H54 (cell line): Measurements from ENCODE around the gene HYAL3.
"Not testable (repeated sequence)": the region's sequence is repeated elsewhere in the genome, so short reads cannot be mapped to it uniquely, and the experiment has no call there.

Experiments used
- DNase-seq: peaks from one replicate; pipeline ENCODE4 v3.0.0; 2011; ENCODE audit warnings: low spot score, mixed read lengths; ENCODE audit not compliant: insufficient read length
- FAIRE-seq: peaks from 3 replicates; lab custom pipeline; 2011; peaks lifted over from hg19 to GRCh38; lab: Jason Lieb, UNC
- POLR2A ChIP-seq: IDR thresholded peaks from 2 replicates; pipeline ENCODE4 v1.6.1; 2011; ENCODE audit warnings: low read depth, mild to moderate bottlenecking, low read length

Gene HYAL3

DNA sequence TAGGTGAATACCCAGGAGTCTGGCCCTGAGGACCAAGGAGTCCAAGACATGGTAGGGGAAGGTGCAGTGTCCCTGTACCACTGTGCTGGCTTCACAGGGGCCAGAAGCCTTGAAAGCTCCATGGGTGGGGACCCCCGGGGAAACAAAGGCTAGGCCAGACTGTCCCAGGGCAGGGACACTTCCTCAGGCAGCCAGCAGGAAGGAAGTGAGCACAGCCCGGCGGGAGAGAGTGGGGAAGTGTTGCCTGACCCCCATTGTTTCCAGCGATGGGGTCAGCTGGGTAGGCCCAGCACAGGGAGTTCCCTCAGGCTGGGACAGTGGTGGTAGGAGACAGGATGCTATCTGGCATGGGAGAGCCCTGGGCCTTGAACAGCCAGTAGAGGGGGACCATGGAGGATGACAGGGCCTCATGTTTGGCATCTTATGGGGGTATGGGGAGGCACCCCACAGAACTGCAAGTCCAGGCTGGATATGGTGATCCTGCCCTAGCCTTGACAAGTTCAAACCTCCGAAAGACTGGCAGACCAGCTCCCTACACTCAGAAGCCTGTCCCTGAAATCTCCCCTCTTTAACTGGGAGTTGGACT is 24.5 kb upstream of the HYAL3 start:
- no peak for FAIRE-seq
- DNase-seq, result no peak
- TF ChIP-seq POLR2A, result no peak

DNA sequence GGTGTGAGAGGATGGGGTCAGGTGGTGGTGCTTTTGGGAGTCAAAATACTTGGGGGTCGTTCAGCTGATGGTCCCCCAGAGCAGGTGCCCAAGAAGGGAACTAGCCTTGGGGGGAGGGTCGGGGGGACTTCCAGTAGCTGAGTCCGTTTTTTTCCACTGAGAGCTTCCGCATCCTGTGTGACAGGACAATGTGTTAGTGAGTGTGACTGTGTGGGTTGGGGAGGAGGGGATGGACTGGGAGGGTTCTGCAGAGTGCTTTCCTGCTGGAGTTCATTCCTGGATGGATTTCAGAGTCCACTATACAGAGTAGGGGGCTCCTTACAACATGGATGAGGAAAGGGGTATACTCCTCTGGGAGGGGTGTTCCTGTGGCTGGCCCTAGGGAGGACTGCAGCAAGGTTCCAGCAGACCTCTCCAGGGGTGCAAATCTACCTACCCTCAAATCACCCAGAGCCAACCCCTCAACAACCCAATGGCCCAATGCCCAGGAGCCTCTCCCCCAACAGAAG is 23.9 kb upstream of the HYAL3 start:
- no peak for FAIRE-seq
- no peak for DNase-seq
- no peak for TF ChIP-seq POLR2A

DNA sequence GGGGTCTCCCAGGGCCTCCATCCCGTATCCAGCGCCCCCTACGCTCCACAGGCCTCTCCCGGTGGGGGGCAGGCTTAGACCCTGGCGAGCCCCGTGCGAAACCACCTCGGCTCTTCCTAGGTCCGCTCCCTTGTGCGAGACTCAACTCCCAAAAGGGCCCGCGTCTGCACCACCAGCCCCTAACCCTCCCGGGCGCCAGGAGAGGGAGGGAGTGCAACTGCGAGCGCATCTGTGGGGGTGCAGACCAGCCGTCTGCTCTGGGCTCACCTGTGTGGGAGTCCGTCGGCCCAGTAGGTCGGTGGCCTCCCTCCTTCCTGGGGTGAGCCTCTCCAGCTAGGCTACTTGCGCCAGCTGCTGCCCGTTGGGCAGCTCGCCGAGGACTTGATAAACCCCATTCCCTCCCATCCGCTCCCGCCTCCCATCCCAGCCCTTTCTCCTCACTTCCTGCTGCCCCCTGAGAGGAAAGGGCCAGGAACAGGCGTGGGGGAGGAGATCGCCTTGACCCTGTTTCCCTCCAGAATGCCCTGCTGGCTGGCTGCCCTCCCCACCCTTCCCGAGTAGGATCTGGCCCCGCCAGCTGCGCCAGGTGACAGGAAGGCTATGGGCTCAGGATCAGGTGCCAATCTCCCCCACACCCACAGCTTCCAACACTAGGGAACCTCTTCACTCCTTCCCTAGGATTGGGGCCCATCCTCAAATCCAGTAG is 23.3 kb upstream of the HYAL3 start, which contains the start of gene HYAL2:
HYAL2 (minus strand) TSS at position 360 of the 706 bp plus-strand sequence. CDS start 2,256 bp downstream, outside the sequence.
- no peak for TF ChIP-seq POLR2A
- no peak for FAIRE-seq
- DNase-seq, result no peak

DNA sequence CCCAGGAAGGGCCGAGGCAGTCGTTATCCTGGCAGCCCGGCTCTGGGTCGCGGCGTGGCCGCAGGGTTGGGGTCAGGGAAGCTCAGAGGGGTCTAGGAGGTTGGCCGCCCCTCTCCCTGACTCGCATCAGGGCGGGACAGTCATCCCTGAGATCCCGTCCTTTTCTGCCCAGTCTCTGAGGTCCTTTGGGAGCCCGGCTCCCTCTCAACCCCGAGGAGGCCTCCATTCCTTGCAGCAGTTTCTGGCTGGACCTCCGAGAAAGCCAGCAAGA is 22.8 kb upstream of the HYAL3 start:
- no peak for DNase-seq
- TF ChIP-seq POLR2A, result no peak
- no peak for FAIRE-seq

DNA sequence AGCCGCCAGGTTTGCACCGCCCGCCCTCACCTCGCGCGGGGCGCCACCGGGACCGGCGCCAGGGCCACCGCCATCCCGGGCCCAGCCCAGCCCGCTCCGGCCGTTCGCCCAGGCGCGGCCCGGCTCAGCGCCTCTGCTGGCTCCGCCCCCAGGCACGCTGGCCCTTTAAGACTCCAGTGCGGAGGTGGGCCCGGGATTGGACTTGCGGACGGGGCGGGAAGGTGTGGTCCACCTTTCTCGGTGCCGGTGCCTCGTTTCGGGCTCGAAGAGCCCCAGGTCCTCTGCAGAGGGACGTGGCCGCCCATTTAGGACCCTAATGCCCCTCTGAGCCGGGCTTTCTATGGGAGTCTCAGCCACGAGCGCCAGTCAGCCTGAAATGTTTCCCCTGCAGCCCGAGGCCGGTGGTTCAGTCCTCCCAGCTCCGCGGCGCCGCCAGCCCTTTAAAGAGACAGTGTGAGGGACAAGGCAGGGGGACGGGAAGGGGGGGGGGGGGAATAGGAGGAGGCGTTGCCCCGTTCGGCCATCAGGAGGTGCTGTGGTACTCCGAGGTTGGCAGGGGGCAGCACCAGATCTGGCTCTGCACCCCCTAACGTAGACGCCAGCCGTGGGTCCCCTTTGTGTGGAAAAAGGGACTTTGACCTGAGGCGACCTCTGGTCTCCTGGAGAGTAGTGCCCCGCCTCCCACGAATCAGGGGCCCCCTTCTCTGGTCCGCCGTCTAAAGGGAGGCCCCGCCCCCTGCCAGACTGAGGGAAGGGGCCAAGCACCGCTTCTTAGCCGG is 22.3 kb upstream of the HYAL3 start:
- FAIRE-seq (no peak), DNase-seq (peak; percentile 81)
- TF ChIP-seq POLR2A, result peak; percentile 73

DNA sequence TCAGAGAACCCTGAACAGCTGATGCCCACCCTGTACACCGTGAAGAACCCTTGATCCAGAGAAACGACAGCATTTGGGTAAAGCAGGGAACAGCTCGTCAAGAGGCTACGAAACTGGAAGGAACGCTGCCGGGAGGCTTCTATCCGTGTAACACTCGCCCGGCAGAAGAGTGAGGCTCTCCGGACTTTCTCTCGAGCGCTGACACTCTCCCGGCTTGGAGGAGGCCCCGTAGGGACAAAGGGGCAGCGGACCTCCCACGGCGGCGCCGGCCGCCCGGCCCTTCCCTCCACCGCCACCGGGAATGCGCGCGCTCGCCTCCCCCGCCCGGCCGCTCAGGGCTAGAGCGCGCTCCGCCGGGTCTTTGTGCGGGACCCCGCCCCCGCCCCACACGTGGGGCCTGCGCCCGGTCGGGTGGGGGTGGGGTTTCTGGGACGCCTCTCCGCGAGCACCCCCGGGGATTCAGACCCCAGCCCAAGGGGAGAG is 21.7 kb upstream of the HYAL3 start:
- FAIRE-seq (no peak), DNase-seq (no peak)
- no peak for TF ChIP-seq POLR2A

DNA sequence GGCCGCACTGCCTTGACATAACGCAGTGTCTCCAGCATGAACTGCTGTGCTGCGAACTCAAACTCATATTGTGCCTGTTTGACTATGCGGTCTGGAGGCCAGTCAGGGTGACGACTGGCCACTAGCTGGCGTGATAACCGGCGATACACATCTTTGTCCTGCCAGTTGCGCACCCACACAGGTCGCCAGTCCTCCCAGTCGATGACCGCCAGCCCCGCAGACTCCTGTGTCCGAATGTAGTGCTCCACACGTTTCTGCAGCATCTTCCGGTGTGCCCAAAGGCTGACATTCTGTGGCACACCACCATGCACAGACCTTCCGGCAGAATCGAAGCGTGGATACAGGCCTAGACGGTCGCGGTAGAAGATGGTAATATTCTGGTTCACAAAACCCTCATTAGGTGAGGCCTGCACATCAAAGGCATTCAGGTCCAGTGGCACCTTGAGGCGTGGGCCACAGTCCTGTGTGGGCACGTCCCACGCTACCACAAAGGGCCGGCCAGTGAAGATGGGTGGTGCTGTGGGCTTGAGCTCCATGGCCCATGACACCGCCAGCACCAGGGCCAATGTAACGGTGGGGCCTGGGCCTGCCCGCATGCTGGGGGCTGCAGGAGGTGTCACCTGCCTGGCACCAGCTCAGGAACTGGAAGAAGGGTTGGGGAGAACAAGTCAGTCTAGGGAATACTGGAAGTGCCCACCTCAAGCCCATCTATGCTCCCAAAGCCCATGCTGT is 20.9 kb upstream of the HYAL3 start:
- no peak for FAIRE-seq
- TF ChIP-seq POLR2A, result no peak
- no peak for DNase-seq

DNA sequence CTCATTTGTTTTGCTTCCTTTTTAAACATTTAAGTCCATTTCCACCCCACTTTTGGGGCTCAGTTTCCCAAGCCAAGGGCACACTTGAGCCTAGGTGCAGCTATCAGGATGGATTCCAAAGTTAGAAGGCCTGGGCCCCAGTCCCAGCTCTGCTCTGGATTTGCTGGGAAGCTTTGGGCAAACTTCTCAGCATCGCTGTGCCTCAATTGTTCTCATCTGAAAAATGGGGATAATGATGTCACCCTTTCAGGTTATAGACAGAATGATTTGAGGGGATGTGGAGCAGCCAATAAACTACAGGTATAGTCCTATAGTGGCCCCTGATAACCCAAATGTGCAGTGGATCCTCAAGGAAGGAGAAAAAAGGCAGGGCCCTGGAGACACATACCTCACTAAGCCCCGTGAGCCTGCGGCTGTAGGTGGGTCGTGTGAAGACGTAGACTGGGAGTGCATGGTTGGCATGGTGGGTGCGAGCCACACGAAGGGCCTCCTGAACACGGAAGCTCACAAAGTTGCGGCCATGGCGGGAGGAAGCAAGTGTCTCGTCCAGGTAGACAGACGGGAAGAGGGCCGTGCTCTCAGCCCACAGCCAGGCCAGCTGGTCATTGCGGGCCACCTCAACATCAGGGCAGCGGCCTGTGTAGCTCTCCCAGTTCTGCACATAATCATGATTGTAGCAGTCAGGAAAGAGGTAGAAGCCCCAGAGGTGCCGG is 20.1 kb upstream of the HYAL3 start:
- TF ChIP-seq POLR2A, result no peak
- no peak for FAIRE-seq
- DNase-seq, result no peak

DNA sequence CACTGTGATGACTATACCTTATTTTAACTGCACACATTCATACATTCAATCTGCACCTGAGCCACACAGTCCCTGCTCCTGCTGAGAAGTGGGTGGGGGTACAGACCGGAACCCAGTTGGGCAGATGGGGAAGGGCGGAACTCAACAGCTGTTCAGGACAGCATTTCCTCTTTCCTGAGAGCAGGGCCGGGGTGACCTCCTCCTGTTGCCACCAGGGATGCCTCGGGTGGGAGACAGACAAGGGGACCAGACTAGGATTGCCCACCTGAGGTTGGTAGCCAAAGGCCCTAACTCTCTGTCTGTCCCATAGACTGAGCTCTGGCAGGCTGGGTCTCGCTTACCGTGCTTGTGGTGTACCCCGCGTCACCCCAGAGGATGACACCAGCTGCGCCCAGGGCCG is 19.4 kb upstream of the HYAL3 start:
- TF ChIP-seq POLR2A, result no peak
- DNase-seq, result no peak
- FAIRE-seq, result no peak

DNA sequence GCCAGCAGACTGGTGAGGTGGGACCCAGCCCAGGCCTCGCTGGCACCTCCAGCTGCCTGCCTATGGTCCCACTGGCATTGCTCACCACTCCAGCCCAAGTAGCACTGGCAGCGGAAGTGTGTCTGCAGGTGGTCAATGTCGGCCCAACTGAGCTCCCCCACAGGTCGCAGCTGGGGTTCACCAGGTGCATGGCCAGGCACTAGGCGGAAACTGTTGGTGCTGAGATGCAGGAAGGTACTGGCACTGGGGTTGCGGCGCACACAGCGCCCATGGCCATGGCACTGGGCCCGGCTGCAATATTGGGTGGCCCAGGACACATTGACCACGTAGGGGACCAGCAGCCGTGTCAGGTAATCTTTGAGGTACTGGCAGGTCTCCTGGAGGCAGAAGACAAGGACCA is 19.0 kb upstream of the HYAL3 start:
- FAIRE-seq (no peak), DNase-seq (no peak)
- no peak for TF ChIP-seq POLR2A

DNA sequence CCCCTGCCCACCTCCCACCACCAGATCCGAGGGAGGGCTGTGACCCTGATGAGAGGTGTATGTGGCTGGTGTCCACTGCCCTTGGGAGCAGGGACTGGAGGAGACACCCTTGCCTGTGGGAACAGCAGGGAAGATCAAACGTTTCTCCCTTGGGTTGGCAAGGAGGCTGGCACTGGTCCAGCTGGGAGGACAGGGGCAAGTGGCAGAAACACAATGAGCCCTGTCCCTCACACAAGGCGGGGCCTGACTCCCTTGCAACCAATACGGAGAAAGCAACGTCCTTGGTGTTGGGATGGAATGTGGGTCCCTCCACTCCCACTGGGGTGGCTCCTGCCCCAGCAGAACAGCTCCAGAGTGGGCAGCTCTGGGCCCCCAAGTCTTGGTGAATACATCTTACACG is 18.1 kb upstream of the HYAL3 start:
- FAIRE-seq, result no peak
- TF ChIP-seq POLR2A, result no peak
- DNase-seq, result no peak

DNA sequence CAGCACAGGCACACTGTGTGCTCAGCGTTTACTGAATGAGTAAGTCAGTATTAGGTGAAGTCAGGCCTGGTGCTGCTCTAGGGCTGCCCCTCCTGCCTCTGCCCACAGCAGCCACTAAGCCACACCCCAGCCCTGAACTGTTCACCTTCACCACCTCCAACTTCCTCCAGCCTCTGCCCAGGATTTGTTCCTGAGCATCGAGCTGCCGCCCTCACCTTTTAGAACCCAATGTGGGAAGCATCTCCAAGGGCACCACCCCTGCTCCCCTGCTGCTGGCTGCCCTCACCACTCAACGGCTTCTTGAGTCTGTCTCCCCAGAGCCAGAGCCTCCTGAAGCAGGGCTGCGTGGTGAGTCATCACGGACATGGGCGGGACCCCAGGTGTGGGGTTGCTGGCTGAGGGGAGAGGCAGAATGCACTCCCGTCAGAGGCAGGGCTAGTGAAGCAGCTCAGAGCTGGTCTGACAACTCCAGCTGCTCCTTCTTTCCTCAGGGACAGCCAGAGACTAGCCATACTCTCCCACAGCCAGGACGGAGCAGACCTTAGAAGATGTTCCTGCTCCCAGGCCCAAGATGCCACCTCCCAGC is 17.5 kb upstream of the HYAL3 start:
- DNase-seq, result peak; percentile 94
- no peak for TF ChIP-seq POLR2A
- peak; percentile 73 for FAIRE-seq

DNA sequence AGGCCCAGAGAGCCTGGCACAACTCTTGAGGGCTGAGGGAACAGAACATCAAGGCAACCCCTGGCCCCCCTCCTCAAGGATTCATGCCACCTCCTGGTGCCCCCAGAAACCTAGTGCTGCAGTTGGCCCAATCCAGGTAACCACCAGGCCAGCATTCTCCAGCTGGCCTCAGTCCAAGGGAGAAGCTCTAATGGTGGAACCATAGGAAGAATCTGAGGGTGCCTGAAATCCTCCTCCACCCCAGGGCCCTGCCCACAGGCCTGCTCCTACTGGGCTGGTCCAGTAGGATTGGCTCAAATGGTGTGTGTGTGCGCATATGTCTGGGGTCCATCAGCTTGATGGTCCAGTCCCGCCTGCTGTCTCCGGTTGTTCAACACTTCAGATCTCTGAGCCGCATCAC is 15.6 kb upstream of the HYAL3 start:
- TF ChIP-seq POLR2A, result no peak
- DNase-seq, result no peak
- no peak for FAIRE-seq

DNA sequence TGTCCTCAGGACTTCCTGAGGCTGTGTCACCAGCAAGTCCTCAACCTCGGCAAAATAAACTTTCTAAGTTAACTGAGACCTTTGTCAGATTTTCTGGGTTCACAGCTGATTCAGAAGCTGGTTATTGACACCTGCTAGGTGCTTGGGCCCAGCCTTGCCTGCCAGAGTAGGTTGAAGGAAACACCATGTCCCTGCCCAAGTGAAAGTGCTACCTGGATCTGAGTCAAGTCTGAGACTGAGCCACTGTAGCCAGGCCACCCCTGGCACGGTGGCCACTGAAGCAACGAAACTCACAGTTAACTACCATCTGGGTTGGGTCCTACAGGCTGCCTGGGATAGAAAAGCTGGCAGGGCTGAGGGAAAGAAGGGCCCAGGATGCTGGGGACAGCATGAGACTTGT is 15.1 kb upstream of the HYAL3 start:
- no peak for FAIRE-seq
- DNase-seq, result no peak
- no peak for TF ChIP-seq POLR2A

DNA sequence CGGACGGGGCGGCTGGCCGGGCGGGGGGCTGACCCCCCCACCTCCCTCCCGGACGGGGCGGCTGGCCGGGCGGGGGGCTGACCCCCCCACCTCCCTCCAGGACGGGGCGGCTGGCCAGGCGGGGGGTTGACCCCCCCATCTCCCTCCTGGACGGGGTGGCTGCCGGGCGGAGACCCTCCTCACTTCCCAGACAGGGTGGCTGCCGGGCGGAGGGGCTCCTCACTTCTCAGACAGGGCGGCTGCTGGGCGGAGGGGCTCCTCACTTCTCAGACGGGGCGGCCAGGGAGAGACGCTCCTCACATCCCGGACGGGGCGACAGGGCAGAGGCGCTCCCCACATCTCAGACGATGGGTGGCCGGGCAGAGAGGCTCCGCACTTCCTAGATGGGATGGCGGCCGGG is 12.8 kb upstream of the HYAL3 start:
- DNase-seq, FAIRE-seq: not testable (repeated sequence)
